GM18858 (cell line): ENCODE data around the gene ZNF700.
A peak's percentile ranks its signal among the peaks of the same experiment; 100 is the strongest.
"Not testable (repeated sequence)": the region's sequence is repeated elsewhere in the genome, so short reads cannot be mapped to it uniquely, and the experiment has no call there.

Experiments
- ATAC-seq: cut with Tn5 transposase; IDR thresholded peaks from one replicate; pipeline ENCODE4 v1.9.1; 2021; ENCODE audit not compliant: unreplicated experiment

ZNF700 gene

DNA sequence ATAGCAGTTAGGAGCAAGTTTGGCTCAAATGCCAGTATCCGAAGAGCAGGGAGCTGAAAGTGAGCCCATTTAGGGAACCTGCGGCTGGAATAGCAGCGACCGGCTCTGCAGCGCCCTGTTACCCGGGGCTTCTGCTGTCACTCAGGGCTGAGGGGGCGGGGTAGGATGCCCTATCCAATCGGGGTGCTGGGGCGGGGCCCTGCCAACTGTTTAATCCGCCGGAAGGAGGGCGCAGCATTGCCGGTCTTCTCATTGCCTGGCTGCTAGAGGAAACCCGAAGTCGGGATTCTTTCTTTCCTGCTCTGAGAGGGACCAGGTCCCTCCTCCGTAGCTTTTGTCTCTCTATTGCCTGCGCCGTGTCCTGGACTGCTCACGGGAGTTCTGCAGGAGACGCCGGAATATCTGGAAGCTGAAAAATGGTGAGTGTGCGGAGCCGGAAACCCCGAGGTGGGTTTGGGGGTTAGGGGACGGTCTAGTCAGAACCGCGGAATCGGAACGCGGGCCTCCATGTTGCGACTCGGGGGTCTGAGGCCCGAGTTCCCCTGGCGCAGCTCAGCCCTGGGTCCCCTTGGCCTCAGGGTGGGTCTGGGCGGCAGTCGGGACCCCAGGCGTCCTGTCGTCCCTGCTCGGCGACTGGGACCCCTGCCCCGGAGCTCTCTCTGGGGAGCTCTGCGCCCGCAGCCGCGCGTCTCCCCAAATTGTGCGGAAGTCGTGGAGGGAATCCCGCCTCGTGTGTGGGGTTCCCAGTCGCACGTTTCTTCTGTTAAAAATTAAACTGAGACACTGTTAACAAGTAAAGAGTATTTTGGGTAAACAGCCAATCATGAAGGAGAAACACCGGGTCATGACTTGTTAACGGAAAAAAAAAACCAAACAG lies 62.7 kb downstream of the ZNF700 start:
- peak; percentile 47 for ATAC-seq

DNA sequence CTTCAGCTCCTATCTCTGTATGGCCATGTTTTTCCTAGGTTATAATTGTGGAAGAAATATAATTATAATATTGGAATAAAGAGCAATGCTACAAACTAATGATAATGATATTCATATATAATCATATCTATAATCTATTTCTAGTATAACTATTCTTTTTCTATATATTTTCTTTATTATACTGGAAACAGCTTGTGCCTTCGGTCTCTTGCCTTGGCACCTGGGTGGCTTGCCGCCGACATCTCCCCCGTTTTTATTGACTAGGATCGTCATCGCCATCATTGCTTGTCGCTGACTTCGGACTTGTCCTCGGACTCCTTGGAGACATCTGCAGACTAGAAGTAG lies 64.2 kb downstream of the ZNF700 start:
- no peak for ATAC-seq

DNA sequence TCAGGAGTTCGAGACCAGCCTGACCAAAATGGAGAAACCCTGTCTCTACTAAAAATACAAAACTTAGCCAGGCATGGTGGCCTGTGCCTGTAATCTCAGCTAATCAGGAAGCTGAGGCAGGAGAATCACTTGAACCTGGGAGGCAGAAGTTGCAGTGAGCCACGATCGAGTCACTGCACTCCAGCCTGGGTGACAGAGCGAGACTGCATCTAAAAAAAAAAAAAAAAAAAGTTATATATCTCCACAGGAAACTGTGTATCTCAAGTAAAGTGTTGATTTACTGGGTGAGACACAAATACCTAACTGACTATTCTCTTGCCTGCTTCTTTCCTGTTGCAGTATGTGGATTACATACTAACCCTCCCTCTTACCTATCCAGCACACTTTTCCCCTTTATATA lies 67.0 kb downstream of the ZNF700 start:
- not testable (repeated sequence) for ATAC-seq

- no peak for ATAC-seq
Measured at GRCh38 chr19:11995174-11995573, 70.3 kb downstream of the ZNF700 start.
